G401 (cell line): Measurements from ENCODE around the gene NMBR. TPM values are rescaled to one million over a fixed set of nuclear protein-coding genes. Genes with fewer than 3 reads are reported as not detected.
"Not testable (repeated sequence)": the region's sequence is repeated elsewhere in the genome, so short reads cannot be mapped to it uniquely, and the experiment has no call there.

Source experiments
- DNase-seq: peaks from one replicate; pipeline ENCODE4 v3.0.0-alpha.2; 2015; ENCODE audit warnings: low spot score
- in situ Hi-C: cut with HindIII; loops from 2 replicates; pipeline ENCODE4 v1.10.0; 2016; ENCODE audit warnings: low sequenced_read_pairs, mixed read lengths
- total RNA-seq: library from RNA; depleted of rRNA; stranded (reverse); fragments of >200 nt; shearing (Covaris generic); gene quantifications from 2 replicates; pipeline ENCODE4 v1.2.3, GENCODE V29; 2014; rRNA removed

NMBR gene
- total RNA-seq: not detected in 2 replicates

GRCh38 chr6:142146828-142147662, at the start of gene NMBR, which contains the start of gene VTA1:
Gene NMBR, minus strand, starts transcription at chr6:142147122. Its CDS starts 58,464 bp downstream, at chr6:142088658.
Gene VTA1, plus strand, starts transcription at chr6:142147263. Its CDS starts 25 bp downstream, at chr6:142147288.
- in situ Hi-C loops: no loop called here
- peak; percentile 98 for DNase-seq

DNA sequence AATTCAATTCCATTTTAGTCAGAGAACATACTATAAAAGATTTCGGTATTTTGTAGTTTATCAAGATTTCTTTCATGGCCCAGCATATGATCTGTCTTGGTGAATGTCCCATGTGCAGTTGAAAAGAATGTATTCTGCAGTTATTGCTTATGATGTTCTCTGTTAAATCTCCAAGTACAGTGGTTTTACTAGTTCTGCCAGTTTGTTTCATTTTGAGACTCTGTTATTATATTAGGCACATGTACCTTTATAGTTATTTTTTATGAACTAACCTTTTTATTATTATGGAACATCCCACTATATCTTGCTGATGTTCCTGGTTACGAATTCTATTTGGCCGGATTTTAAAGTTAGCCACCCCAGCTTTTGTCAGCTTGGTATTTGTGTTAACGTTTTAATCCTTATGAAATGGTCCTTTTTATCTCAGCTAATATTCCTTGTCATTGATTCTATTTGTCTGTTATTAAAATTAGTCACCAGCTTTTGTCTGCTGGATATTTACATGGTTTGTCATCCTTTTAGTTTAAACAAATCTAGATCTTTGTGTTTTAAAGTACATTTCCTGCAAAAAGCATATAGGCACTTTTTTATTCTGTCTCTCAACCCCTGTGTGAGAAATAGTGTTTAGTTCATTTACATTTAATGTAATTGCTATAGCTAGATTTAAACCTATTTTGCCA, 49.1 kb upstream of the NMBR start:
- no peak for DNase-seq
- in situ Hi-C loops: no loop called here

DNA sequence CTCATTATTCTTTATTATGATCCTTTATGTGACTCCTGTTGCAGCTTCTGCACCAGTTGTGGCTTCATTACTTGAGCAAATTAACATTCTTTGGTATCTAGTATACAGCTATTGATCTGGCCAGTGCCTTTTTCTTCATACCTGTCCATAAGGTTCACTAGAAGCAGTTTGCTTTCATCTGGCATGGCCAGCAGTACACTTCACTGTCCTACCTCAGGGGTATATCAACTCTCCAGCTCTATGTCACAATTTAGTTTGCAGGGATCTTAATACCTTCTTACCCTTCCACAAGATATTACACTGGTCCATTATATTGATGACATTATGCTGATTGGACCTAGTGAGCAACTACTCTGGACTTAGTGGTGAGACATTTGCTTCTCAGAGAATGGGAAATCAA, 46.7 kb upstream of the NMBR start:
- in situ Hi-C loops: no loop called here

GRCh38 chr6:142192343-142192742, 45.4 kb upstream of the NMBR start:
- in situ Hi-C loops: no loop called here
- DNase-seq: no peak

More for the DNA sequence above, 46.7 kb upstream of the NMBR start:
- no peak for DNase-seq

GRCh38 chr6:142189057-142189456, 42.1 kb upstream of the NMBR start:
- in situ Hi-C loops: no loop called here
- DNase-seq: no peak

DNA sequence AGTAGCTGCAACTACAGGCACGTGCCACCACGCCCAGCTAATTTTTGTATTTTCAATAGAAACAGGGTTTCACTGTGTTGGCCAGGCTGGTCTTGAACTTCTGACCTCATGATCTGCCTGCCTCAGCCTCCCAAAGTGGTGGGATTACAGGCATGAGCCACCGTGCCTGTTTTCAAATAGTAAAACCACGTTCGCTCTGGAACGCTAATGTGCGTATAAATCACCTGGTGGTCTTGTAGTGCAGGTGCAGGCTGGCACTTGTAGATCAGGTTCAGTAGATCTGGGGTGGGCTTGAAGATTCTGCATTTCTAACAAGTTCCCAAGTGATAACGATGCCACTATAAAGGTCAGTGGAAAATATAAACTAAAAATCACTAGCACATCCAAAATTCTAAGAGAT, 41.4 kb upstream of the NMBR start:
- DNase-seq, in situ Hi-C loops: not testable (repeated sequence)

DNA sequence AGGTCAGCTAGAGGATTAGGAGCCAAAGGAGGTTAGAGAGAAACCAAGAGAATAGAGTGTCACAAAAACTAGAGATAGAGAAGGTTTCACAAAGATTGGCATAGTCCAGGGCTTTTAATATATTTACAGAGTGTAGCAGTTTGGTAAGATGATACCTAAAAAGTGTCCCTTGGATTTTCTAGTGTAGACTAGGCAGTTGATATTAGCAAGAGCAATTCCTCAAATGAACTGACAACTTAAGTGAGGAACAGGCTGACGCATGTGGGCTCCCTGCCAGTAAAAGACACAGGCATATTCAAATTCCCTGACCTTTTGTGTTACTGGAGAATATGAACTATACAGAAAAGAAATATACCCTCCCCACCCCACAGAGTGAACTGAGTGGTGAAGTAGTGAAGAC, 40.3 kb upstream of the NMBR start:
- in situ Hi-C loops: no loop called here
- no peak for DNase-seq

DNA sequence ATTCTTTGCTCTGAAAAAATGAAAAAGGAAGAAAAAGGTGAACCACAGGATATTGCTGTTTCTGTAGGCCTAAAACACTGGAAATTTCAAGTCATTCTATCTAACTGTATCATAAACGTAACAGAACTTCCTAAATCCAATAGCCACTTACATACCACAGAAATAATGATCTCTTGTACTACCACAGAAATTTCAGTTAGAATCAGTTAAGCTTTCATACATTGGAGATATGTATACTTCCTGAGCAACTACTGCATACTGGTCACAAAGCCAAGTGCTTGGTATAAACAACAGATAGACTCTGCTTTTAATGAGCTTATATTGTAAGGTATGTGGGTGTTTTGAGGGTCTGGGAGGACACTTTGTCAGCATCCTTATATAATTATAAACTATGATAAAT, 38.7 kb upstream of the NMBR start:
- in situ Hi-C loops: no loop called here
- DNase-seq: no peak

GRCh38 chr6:142184307-142184706, 37.4 kb upstream of the NMBR start:
- DNase-seq: no peak

GRCh38 chr6:142183351-142183750, 36.4 kb upstream of the NMBR start:
- DNase-seq: no peak
- in situ Hi-C loops: no loop called here

More at GRCh38 chr6:142184307-142184706, 37.4 kb upstream of the NMBR start:
- in situ Hi-C loops: no loop called here

DNA sequence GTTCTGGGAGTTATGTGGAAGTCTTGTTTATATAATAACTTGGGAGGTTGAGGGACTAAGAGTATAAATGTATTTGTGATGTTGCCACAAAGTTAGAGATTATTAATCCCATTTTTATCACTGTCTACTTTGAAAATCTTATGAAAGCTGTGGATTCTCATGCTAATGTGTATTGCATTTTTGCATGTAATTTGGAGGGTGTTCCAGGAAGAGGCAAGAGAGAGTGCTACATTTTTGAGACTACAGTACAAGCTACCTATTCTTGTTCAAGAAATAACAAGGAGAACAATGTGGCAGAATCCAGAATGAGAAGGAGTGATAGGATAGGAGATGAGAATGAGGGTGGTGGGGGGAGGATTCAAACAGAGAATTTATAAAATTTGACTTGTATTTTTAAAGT, 35.1 kb upstream of the NMBR start:
- in situ Hi-C loops: no loop called here
- DNase-seq: no peak

- in situ Hi-C loops: no loop called here
- DNase-seq: no peak
Observed at GRCh38 chr6:142178129-142178528, 31.2 kb upstream of the NMBR start.

DNA sequence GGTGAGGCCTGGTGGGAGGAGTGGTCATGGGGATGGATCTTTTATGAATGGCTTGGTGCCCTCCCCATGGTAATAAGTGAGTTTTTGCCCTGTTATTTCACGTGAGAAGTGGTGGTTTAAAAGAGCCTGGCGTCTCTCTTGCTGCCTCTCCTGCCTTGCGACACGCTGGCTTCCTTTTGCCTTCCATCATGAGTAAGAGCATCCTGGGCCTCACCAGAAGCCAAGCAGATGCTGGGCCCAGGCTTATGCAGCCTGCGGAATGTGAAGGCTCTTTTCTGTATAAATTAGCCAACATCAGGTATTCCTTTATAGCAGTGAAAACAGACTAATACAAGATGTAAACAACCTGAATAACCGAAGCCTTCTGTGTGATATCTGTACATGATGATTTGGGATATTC, 27.8 kb upstream of the NMBR start:
- in situ Hi-C loops: no loop called here
- DNase-seq: no peak

DNA sequence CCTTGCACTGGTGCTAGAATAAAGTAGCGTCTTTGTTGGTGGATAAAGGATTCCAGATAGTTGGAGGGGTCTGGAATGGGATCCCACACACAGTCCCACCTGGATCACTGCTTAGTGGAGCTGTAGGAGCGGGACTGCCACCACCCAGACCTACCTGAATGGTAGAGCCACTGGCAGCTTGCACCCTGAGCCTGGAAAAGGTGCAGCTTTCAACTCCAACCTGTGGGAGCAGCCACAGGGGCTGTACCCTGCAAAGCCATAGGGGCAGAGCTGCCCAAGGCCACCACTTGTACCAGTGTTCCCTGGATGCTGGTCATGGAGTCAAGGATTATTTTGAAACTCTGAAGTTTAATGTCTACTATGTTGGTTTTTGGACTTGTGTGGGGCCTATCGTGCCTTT, 27.1 kb upstream of the NMBR start:
- no peak for DNase-seq
- in situ Hi-C loops: no loop called here

DNA sequence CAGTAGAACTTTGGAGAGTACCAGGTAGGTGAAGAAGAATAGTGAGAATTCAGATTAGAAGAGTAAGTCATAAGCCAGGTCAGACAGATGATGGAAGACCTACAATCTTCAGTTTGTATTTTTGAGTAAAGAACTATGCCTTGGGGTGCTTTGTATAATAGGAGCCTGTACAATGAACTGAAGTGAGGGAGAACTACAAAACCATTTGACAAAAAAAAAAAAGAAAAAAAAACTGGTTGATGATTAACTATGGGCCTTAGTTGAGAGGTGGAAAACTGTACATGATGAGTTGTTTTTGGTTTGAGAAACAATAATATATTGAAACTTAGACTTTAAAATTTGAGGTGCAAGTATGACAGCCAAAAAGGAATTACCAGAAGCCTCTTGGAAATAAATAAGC, 25.8 kb upstream of the NMBR start:
- no peak for DNase-seq
- in situ Hi-C loops: no loop called here

DNA sequence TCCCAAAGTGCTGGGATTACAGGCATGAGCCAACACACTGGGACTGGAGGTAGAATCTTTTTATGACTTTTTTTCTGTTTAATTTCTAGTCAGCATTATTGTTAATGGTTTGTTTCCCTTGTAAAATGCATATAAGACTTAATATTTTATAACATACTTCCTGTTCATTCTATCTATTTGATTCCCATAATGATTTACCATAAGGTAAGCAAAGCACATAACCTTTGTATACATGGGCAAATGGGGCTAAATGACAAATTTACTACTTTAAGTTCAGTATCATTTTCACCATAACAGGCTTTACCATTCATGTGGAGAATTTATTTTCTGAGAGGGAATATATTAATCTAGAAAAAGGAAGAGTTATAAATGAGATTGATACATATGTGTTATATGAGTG, 24.4 kb upstream of the NMBR start:
- in situ Hi-C loops: no loop called here
- DNase-seq: no peak

DNA sequence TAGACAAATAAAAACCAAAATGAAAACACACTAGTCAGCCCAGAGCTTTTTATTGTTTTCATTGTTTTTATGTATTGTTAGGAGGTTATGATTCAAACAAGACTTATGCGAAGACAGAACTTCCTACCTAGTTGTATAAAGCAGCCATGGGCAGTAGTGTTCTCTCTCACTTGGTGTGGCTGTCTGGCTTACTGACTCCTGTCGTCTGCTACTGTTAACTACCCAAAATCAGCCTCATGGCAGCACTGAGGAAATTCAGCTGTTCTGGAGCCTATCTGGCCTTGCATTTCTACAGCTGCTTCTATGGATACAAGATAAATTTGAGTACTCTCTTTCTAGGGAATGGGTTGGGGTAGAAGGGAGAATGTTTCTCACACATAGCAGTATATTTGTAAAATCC, 20.6 kb upstream of the NMBR start:
- in situ Hi-C loops: no loop called here
- no peak for DNase-seq

GRCh38 chr6:142167071-142167470, 20.1 kb upstream of the NMBR start:
- no peak for DNase-seq
- in situ Hi-C loops: no loop called here

- in situ Hi-C loops: no loop called here
Observed at GRCh38 chr6:142165227-142165626, 18.3 kb upstream of the NMBR start.

GRCh38 chr6:142162780-142163179, 15.9 kb upstream of the NMBR start:
- DNase-seq: no peak
- in situ Hi-C loops: no loop called here

More at GRCh38 chr6:142165227-142165626, 18.3 kb upstream of the NMBR start:
- DNase-seq: no peak

GRCh38 chr6:142156758-142157068, 9.8 kb upstream of the NMBR start:
- in situ Hi-C loops, DNase-seq: not testable (repeated sequence)
